SK-N-SH treated with all-trans-retinoic acid at 6 μM for 48 hours (cell line): ENCODE data around the gene MYL12B.

ENCODE experiments used
- ATAC-seq: fragments of 200-7000 bp; cut with Tn5 transposase; 3 replicates; pipeline ENCODE4 v1.9.1; 2020; ENCODE audit warnings: mild to moderate bottlenecking, moderate library complexity
- ARNTL ChIP-seq: fragments of 450-650 bp; formaldehyde crosslinking; IDR thresholded peaks from 2 replicates; pipeline ENCODE4 v1.5.0; 2020; ENCODE audit warnings: low read depth, mild to moderate bottlenecking, moderate library complexity, borderline replicate concordance
- BACH2 ChIP-seq: fragments of 250-450 bp; sonication (Bioruptor Pico); IDR thresholded peaks from 2 replicates; pipeline ENCODE4 v1.9.0; 2021; ENCODE audit warnings: mild to moderate bottlenecking, borderline replicate concordance
- CREB5 ChIP-seq: fragments of 250-450 bp; sonication (Bioruptor Pico); IDR thresholded peaks from 2 replicates; pipeline ENCODE4 v1.5.1; 2020; ENCODE audit warnings: low read depth, mild to moderate bottlenecking, moderate library complexity
- CSDC2 ChIP-seq: fragments of 250-450 bp; sonication (Bioruptor Pico); IDR thresholded peaks from 2 replicates; pipeline ENCODE4 v1.5.0; 2020; ENCODE audit warnings: mild to moderate bottlenecking, moderate library complexity
- CSRNP3 ChIP-seq: fragments of 250-450 bp; sonication (Bioruptor Pico); IDR thresholded peaks from 2 replicates; pipeline ENCODE4 v1.5.1; 2021; ENCODE audit warnings: mild to moderate bottlenecking, moderate library complexity
- ESRRG ChIP-seq: fragments of 250-450 bp; sonication (Bioruptor Pico); IDR thresholded peaks from 2 replicates; pipeline ENCODE4 v1.6.1; 2021; ENCODE audit warnings: mild to moderate bottlenecking
- GLIS3 ChIP-seq: fragments of 250-450 bp; sonication (Bioruptor Pico); IDR thresholded peaks from 2 replicates; pipeline ENCODE4 v1.5.0; 2020; ENCODE audit warnings: mild to moderate bottlenecking, moderate library complexity
- ISL1 ChIP-seq: fragments of 250-450 bp; sonication (Bioruptor Pico); IDR thresholded peaks from 2 replicates; pipeline ENCODE4 v2.1.2; 2022; ENCODE audit warnings: mild to moderate bottlenecking, moderate library complexity
- PPARA ChIP-seq: fragments of 250-450 bp; sonication (Bioruptor Pico); IDR thresholded peaks from 2 replicates; pipeline ENCODE4 v1.5.0; 2020; ENCODE audit warnings: mild to moderate bottlenecking, borderline replicate concordance
- RARB ChIP-seq: fragments of 250-450 bp; sonication (Bioruptor Pico); IDR thresholded peaks from 2 replicates; pipeline ENCODE4 v1.8.0; 2021; ENCODE audit warnings: mild to moderate bottlenecking, moderate library complexity
- SNAI2 ChIP-seq: fragments of 250-450 bp; sonication (Bioruptor Pico); IDR thresholded peaks from 2 replicates; pipeline ENCODE4 v1.5.0; 2020; ENCODE audit warnings: mild to moderate bottlenecking, moderate library complexity
- TCF4 ChIP-seq: fragments of 250-450 bp; sonication (Bioruptor Pico); IDR thresholded peaks from 2 replicates; pipeline ENCODE4 v1.8.0; 2021; ENCODE audit warnings: mild to moderate bottlenecking, moderate library complexity, borderline replicate concordance
- TSHZ2 ChIP-seq: fragments of 250-450 bp; sonication (Bioruptor Pico); IDR thresholded peaks from 2 replicates; pipeline ENCODE4 v1.5.0; 2020; ENCODE audit warnings: mild to moderate bottlenecking, moderate library complexity
- ZC3H10 ChIP-seq: fragments of 250-450 bp; sonication (Bioruptor Pico); IDR thresholded peaks from 2 replicates; pipeline ENCODE4 v1.5.1; 2021; ENCODE audit warnings: mild to moderate bottlenecking, moderate library complexity
- ZFP3 ChIP-seq: fragments of 250-450 bp; sonication (Bioruptor Pico); IDR thresholded peaks from 2 replicates; pipeline ENCODE4 v1.5.0; 2020; ENCODE audit warnings: mild to moderate bottlenecking, moderate library complexity
- ZFP30 ChIP-seq: fragments of 450-650 bp; formaldehyde crosslinking; IDR thresholded peaks from 2 replicates; pipeline ENCODE4 v1.5.0; 2022; ENCODE audit warnings: mild to moderate bottlenecking, moderate library complexity
- ZNF565 ChIP-seq: fragments of 450-650 bp; formaldehyde crosslinking; conservative IDR thresholded peaks from 2 replicates; pipeline ENCODE4 v1.5.0; 2020; ENCODE audit warnings: low read depth, mild to moderate bottlenecking, moderate library complexity
- ZNF70 ChIP-seq: fragments of 450-650 bp; formaldehyde crosslinking; IDR thresholded peaks from 2 replicates; pipeline ENCODE4 v1.5.0; 2020; ENCODE audit warnings: mild to moderate bottlenecking, moderate library complexity
- ZNF8 ChIP-seq: fragments of 450-650 bp; formaldehyde crosslinking; IDR thresholded peaks from 2 replicates; pipeline ENCODE4 v1.5.0; 2020; ENCODE audit warnings: mild to moderate bottlenecking, moderate library complexity
- TF ChIP-seq, protein P1 (sequence below): fragments of 250-450 bp; sonication (Bioruptor Pico); IDR thresholded peaks from 2 replicates; pipeline ENCODE4 v1.8.0; 2021; ENCODE audit warnings: low read depth, mild to moderate bottlenecking, moderate library complexity, borderline replicate concordance
- TF ChIP-seq, protein P2 (sequence below): fragments of 250-450 bp; sonication (Bioruptor Pico); IDR thresholded peaks from 2 replicates; pipeline ENCODE4 v1.8.0; 2020; ENCODE audit warnings: mild to moderate bottlenecking, moderate library complexity, borderline replicate concordance

The MYL12B gene

DNA sequence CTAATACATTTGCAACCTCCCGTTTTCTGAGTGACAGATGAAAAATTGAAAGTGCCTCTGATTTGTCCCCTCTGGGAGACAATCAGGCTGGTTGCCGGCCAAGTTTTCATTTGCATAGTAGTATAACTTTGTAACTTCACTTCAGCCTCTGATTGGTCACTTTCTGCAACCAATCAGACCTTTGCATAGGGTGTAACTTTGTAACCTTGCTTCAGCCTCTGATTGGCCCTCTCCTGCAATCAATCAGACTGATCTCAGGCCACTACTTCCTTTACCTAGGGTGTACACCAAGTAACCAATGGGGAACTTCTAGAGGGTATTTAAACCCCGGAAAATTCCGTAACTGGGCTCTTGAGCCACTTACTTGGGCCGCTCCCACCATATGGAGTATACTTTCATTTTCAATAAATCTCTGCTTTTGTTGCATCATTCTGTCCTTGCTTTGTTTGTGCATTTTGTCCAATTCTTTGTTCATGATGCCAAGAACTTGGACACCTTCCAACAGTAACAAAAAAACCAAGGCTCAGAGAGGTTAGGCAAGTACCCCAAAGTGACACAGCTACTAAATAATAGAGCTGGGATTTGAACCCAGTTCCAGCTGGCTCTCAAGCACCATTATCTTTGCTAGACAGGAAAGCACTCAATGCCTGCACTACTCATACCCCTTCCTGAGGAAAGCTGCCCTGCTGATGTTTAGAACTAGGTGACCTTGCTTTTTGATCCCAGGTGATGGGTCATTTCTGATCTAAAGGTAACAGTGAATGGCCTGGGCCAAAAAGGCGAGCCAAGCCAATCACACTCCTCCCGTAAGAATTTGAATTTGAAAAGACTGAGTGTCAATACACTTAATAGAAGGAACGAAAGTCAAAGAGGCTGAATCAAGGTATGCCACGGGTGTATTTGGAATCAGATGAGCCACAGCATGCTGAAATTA, 31.3 kb upstream of the MYL12B start:
- peak; percentile 54; the same call in 2 of the 3 replicates for ATAC-seq
- TF ChIP-seq CSRNP3 (CRISPR knock-in tag) (no peak), ZNF565 (CRISPR knock-in tag) (no peak), ISL1 (no peak), BACH2 (CRISPR knock-in tag) (no peak), ZFP30 (no peak), ESRRG (CRISPR knock-in tag) (no peak), ARNTL (CRISPR knock-in tag) (no peak), GLIS3 (no peak), ZNF8 (CRISPR knock-in tag) (no peak), ZC3H10 (CRISPR knock-in tag) (no peak), PPARA (CRISPR knock-in tag) (no peak), CSDC2 (CRISPR knock-in tag) (no peak), SNAI2 (no peak), CREB5 (CRISPR knock-in tag) (no peak), TSHZ2 (CRISPR knock-in tag) (no peak), ZNF70 (no peak), ZFP3 (no peak), TCF4 (CRISPR knock-in tag) (no peak)
- TF ChIP-seq, protein P1, sequence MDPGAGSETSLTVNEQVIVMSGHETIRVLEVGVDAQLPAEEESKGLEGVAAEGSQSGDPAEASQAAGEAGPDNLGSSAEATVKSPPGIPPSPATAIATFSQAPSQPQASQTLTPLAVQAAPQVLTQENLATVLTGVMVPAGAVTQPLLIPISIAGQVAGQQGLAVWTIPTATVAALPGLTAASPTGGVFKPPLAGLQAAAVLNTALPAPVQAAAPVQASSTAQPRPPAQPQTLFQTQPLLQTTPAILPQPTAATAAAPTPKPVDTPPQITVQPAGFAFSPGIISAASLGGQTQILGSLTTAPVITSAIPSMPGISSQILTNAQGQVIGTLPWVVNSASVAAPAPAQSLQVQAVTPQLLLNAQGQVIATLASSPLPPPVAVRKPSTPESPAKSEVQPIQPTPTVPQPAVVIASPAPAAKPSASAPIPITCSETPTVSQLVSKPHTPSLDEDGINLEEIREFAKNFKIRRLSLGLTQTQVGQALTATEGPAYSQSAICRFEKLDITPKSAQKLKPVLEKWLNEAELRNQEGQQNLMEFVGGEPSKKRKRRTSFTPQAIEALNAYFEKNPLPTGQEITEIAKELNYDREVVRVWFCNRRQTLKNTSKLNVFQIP: no peak
- TF ChIP-seq, protein P2, sequence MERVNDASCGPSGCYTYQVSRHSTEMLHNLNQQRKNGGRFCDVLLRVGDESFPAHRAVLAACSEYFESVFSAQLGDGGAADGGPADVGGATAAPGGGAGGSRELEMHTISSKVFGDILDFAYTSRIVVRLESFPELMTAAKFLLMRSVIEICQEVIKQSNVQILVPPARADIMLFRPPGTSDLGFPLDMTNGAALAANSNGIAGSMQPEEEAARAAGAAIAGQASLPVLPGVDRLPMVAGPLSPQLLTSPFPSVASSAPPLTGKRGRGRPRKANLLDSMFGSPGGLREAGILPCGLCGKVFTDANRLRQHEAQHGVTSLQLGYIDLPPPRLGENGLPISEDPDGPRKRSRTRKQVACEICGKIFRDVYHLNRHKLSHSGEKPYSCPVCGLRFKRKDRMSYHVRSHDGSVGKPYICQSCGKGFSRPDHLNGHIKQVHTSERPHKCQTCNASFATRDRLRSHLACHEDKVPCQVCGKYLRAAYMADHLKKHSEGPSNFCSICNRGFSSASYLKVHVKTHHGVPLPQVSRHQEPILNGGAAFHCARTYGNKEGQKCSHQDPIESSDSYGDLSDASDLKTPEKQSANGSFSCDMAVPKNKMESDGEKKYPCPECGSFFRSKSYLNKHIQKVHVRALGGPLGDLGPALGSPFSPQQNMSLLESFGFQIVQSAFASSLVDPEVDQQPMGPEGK: no peak

GRCh38 chr18:3233004-3233403, 28.9 kb upstream of the MYL12B start:
- no peak for ATAC-seq
- TF ChIP-seq PPARA (CRISPR knock-in tag) (no peak), ARNTL (CRISPR knock-in tag) (no peak), CSRNP3 (CRISPR knock-in tag) (no peak), ZFP3 (no peak), ISL1 (no peak), BACH2 (CRISPR knock-in tag) (no peak), ZFP30 (no peak), ZC3H10 (CRISPR knock-in tag) (no peak), ZNF8 (CRISPR knock-in tag) (no peak), ESRRG (CRISPR knock-in tag) (no peak), RARB (CRISPR knock-in tag) (no peak), ZNF70 (no peak), TSHZ2 (CRISPR knock-in tag) (no peak)
- TF ChIP-seq, protein P1: no peak
